Activated CD8-positive, alpha-beta memory T cell treated with anti-CD3 and anti-CD28 coated beads, Interleukin-2, amount 50 U/mL, for 4 hours (primary cell): ENCODE measurements around the gene ZFP36L2.

Experiments
- DNase-seq: peaks from one replicate; pipeline ENCODE4 v3.0.0-alpha.2; 2020

Gene ZFP36L2

GRCh38 chr2:43222475-43223309 lies 3.7 kb downstream of the ZFP36L2 start:
- DNase-seq, result no peak

DNA sequence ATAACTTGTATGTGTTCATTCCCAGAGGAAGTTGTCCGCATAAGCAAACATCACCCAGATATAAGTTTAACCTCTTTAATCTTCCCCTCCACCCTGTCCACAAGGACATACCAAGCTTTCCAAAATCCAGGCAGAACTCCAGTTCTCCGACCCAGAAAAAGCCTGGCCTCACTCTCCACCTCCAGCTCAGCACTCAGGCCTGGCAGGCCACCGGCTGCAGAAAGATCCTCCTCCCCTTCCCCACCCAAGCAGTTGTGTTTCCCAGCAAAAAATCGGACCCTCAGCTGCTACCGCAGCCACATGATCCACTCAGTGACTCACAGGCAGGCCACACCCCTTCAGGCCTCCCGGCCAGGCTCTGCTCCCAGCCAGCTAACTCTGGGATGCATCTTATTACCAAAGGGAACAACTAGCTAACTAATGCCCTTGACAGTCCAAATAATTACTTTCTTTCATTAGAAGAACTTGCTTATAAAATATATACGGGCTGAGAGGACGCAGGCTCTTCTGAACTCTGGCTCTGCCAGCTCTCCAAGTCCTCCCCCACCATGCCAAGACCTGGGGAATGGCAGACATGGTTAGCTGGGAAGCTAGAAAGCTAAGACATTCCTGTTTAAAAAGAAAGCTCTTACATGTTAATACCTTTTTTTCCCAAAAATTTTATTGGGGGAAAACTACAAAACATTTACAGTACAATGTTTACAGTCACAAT lies 4.5 kb downstream of the ZFP36L2 start:
- peak; percentile 53 for DNase-seq

DNA sequence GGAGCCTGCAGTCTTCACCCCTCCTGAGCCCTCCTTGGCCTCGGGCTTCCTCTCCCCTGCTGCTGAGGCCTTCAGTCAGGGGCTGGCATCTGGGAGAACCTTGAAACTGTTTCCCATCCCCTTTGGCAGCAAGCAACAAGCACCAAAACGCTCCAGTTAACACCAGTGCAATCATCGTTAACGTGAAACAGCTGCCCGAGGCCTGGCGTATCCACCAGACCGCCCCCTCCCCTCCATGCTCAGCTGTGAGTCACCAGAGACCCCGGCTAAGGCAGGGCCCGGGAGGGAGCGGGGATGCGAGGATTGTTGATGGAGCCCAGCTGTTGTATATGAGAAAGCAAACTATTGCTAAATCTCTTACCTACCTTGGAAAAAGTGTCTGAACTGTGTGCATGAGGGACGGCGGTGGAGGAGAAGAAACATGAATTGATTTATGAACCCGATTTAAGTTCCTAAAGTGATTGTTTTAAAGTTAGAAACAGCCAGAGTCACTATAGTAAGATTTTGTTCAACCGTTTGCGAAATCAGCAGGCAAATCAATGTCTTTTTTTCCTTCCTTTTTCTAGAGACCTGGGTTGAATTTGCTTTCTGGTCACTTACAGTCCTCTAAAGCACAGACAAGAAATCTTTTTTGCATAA lies 5.2 kb downstream of the ZFP36L2 start:
- peak; percentile 53 for DNase-seq

DNA sequence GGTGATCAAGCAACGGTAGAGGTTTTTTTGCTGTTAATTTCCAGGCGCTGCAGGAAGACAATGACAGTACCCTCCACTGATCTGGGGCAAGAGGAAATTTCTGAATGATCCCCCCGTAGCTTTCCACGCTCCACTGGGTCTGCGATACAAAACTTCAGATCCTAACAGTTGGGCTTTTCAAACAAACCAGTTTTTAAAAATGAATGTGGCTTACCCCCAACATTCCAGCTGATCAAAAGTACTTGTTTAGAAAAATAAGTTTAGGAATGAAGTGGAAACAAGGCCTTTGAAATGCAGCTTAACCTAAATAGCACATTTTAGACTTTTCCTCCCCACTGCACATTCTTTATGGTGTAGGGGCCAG lies 5.7 kb downstream of the ZFP36L2 start:
- no peak for DNase-seq

DNA sequence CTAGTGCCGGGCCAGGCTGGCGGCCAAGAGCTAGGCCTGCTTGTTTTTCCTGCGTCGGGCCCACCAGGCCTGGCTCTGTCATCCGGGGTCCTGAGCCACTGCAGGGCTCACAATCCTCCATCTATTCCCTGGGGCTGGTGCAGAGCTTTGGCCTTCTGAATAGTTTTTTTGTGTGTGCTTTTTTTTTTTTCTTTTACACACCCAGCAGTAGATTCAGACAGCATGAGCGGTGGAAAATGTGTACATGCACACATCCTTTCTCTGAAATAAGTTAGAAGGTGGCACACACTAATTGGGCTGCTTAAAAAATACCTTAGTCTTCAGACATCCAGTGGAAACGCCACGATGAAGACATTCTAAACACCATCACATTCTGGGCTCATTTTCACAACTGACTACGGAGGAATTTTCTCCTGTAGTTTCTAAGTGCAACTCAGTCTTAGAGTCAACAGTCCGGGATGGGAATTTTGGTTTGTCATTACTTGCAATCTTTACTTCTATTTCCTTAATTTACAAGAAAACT lies 6.1 kb downstream of the ZFP36L2 start:
- DNase-seq, result no peak

- DNase-seq, result peak; percentile 63
Measured at GRCh38 chr2:43219383-43220228, 6.8 kb downstream of the ZFP36L2 start.

- peak; percentile 75 for DNase-seq
Measured at GRCh38 chr2:43218702-43219382, 7.6 kb downstream of the ZFP36L2 start.

DNA sequence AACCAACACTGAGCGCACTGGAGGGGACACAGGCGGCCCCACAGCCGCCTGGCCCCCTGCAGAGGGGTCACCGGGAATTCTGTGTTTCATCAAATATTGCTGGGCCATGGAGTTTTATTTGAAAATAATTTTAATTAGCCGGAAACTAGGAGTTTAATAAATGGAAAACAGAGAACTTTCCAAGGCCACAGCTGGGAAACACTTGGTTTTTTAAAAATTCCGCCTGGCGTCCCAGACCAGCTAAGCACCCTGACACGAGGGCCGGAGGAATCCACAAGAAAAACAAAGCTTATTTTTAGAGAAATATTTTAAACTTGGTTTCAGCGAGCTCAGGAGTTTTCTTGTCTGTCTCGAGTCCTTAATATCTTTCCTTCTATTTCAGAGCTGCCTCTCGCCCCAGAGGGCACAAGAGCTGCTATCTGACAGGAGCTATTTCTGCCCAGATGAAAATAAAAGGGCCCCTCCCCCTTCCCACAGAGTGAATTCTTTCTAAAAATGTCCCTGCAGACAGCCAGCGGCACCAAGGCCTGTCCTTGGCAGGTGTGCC lies 8.2 kb downstream of the ZFP36L2 start:
- DNase-seq, result no peak

DNA sequence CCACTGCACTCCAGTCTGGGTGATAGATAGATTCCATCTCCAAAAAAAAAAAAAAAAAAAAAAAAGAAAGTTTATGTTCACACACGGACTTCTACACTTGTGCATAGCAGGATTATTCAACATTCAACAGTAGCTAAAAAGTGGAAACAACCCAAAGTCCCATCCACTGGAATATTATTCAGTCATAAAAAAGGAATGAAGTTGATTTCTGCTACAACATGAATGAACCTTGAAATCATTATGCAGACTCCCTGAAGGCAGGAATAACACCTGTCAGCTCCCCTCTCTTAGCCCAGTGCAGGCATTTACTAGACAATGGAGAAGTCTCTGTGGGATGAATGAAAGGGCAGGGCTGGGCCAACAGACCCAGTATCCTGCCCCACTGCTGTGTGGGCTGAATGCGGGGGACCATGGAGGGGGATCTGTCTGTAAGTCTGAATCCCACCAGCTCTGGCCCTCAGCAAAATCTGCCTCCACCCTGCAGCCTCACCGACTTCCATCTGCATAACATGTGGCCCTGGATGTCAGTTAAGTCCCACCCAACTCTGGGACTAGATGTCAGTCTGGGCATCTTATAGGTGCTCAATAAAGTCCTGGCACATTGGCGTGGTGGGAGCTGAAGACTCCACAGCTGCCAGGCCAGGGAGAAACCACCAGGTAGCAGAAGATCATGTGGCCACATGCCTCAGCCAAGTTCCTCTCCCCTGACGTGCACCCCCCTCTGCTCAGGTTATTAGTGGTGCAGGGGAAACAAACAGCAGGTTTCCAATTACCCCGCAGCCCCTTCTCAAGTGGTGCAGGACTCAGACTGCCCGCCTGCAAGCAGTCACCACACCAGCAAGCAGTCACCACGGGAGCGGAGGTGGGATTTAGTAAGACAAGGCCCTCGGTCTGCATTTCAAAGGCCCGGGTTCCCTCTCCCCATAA lies 8.9 kb downstream of the ZFP36L2 start:
- no peak for DNase-seq

DNA sequence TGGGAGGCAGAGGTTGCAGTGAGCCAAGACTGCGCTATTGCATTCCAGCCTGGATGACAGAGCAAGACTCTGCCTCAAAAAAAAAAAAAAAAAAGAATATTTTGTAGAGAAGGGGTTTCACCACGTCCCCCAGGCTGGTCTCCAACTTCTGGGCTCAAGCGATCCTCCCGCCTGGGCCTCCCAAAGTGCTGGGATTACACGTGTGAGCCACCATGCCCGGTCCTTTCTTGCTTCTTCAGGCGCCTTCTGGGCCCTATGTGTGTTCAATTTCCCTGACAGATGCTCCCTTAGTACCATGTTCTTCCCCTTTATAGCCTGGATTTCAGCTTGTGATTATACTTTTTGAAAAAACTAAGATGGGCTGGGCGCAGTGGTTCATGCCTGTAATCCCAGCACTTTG lies 9.8 kb downstream of the ZFP36L2 start:
- DNase-seq, result no peak

DNA sequence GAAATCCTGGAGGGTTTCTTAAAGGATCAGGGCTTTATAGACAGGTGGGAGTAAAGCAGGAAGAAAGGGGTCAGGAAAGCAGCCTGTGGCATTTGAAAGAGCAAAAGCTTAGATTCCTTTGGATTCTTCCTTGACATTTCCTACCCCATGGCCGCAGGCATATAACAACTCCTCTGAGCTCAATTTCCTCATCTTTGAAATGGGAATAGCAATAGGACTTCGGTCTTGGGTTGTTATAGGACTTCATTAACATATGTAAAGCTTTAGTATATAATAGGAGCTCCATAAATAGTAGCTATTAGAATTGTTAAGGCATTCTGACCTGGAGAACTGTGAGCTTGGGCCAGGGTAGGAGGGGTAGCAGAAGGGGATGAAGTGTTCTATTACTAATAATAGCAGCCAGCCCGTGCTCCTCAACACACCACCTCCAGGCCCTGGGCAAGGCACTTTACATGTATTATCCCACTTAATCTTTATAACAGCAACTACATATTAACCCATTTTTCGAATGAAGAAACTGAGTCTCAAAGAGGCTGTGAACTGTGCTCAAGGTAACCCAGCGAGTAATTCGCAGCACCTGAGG lies 10.6 kb downstream of the ZFP36L2 start:
- DNase-seq, result no peak

DNA sequence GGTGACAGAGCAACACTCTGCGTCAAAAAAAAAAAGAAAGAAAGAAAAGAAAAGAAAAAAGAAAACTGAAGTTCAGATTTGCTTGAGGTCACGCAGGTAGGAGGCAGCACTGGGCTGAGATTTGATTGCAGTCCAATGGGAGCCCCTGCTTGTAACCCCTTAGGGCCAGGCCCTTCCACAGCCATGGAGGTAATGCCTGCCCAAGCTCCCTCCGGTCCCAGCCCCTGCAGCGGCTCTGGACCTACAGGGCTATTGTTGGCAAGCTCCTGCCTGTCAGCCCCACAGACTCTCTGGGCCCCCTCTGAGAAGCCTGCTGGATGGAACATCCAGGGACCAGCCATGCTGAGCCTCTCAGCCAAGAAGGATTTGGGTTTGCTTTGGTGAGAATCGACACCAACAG lies 12.2 kb downstream of the ZFP36L2 start:
- no peak for DNase-seq

- DNase-seq, result no peak
Measured at GRCh38 chr2:43212931-43213330, 13.5 kb downstream of the ZFP36L2 start.

DNA sequence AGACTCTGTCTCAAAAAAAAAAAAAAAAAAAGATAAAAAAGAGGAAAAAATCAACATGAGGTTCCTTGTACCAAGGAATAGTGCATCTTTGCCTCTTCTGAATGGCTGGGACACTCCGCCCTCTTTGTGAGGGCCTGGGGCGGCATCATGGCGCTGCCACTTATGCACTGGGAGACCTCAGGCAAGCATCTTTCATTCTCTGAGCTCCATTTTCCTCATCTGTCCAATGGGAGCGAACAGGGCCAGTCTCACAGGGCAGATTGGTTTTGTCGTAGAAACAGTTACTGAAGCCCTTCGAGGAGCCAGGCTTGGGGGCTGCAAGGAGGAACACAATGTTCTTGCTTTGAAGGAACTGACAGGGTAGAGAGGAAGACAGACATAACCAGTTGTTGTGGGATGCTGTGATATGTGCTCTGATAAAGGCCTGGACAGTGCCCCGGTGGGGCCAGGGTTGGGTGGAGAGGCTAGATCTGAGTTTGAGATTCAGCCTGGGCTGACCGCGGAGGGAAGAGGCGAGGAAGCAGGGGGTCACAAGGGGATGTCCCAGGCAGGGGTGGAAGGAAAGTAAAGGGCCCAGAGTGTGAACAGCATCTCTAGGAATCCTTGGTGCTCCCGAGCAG lies 14.1 kb downstream of the ZFP36L2 start:
- DNase-seq, result no peak

DNA sequence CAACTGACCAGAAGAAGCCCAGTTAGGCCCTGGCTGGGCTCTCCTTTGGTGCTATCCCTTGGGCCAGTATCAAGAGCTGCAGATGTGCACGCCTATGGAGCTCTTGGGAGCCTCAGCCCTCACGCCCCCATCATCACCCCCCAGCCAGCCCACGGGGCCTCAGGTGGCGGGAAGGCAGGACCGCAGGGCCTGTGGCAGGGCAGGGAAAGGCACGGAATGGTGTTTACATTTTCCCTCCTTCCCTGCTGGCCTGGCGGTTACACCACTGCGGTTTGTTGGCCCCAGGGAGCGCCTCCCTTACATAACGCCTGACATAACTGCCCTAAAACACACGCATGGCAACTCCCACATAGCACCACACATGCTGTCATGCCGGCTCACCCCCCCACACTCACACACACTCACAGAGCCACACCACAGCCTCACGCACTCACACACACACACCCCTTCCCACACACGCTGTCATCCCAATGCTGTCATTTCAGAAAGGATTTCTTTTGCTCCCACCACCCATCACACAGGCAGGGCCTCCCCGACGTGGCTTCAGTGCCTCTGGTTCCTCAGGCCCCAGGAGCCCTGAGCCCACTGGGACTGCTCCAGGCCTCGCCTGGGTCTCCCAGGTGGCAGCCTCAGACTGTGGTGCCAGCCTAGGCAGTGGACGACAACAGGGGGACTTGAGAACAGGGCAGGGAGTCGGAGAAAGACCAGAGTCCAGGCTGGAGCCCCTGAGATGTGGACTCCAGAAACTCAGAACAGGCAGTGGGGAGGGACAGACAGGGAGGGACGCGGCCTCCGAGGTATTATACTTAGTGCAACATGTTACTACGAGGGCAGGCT lies 15.7 kb downstream of the ZFP36L2 start:
- peak; percentile 54 for DNase-seq

DNA sequence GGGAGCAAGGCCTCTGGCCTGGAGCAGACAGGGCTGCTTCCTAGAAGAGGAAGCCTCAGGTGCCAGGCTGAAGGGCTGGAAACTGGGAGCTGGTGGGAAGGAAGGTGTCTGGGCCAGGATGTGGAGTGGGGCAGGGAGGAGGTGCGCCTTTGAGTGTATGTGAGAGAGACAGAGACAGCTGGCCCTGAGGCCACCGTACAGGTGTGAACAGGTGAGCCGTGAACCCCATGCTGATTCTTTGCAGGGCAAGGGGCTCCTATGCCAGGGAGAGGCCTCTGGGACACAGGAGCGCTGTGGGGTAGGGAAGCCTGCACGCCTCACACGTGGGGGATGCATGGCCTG lies 16.3 kb downstream of the ZFP36L2 start:
- DNase-seq, result no peak

DNA sequence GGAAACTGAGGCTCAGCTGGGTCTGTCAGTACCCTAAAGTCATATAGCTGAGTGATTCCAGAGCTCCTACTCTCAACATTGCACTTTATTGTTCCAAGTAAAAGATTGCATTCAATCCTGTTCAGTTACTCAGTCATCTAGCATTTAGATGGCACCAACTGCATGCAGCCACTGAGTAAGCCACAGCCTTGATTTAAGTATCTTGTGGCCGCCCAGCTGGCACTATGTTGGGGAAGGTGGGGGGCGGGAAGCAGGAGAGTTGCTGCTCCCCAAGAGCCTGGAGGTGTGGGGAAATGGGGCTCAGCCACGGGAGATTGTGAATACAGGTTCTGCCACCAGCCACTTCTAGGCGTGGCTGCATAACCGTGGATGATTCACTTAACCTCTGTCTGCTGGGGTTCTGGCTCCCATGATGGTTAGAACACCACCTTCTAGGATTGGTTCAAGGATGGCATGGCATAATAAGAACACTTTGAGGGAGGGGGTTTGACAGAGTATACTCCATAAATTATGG lies 17.1 kb downstream of the ZFP36L2 start:
- DNase-seq, result no peak

DNA sequence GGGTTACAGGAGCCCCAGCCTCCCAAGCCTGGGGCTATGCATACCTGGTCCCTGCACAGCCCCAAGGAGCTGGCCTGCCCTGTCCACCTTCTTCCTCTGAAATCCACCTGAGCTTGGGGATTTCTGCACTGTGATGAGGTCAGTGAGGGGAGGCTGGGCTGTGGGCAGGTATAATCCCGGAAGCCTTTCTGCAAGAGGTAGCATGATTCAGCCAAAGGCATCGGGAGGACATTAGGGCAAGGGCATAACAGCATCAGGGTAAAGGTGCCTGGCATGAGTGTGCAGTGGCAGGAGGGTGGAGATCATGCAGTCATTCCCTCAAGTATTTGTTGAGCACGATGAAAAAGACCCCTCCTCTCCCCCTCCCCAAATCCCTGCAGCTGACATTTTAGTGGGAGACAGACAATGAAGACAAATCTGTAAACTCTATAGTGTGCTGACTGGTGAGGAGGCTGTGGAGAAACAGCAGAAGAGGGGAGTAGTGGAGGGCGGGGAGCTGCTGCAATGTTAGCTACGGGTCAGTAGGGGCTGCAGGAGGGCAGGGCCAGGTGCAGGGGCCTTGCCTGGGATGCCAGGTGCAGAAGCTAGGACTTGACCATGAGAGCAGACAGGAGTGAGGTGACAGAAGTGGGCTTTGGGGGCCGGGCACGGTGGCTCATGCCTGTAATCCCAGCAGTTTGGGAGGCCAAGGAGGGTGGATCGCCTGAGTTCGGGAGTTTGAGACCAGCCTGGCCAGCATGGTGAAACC lies 18.7 kb downstream of the ZFP36L2 start:
- DNase-seq, result no peak
